Renal pelvis (tissue), 12 donors: ENCODE data around the gene OTUB2. TPM values are rescaled to one million over a fixed set of nuclear protein-coding genes. Genes with fewer than 3 reads are reported as not detected.

Source experiments
- DNase-seq: peaks from one replicate; pipeline ENCODE4 v3.0.0-alpha.2; 2013
- long read RNA-seq, 16 experiments: transcript quantifications; one replicate each; lab custom pipeline, GENCODE V29; 2026
- polyA plus RNA-seq, 3 donors: library from polyadenylated mRNA; unstranded; fragments of 120-200 nt; gene quantifications; one replicate each; pipeline ENCODE4 v1.2.1, GENCODE V29; 2013; ENCODE audit not compliant: insufficient read length in 3 of 3

Gene OTUB2
- 1 to 10 TPM; 4.2 to 4.7 (median 4.7) TPM for polyA plus RNA-seq
- long read RNA-seq, donor 1 = 0 reads
- long read RNA-seq, donor 2, partial matches to known transcripts = 0 of 3 reads
- long read RNA-seq, donor 2, other reads (novel, unspliced or antisense) = 0 of 3 reads
- long read RNA-seq, donor 3, partial matches to known transcripts = 0 of 1 reads
- long read RNA-seq, donor 3, other reads (novel, unspliced or antisense) = 0 of 1 reads
- long read RNA-seq, donor 4 = 0 reads
- long read RNA-seq, donor 5, partial matches to known transcripts = 0 of 1 reads
- long read RNA-seq, donor 5, other reads (novel, unspliced or antisense) = 0 of 1 reads
- long read RNA-seq, donor 6, partial matches to known transcripts = 0 of 4 reads
- long read RNA-seq, donor 6, other reads (novel, unspliced or antisense) = 0 of 4 reads
- long read RNA-seq, donor 7, partial matches to known transcripts = 0 of 3 reads
- long read RNA-seq, donor 7, other reads (novel, unspliced or antisense) = 0 of 3 reads
- long read RNA-seq, donor 8 = 0 reads
- long read RNA-seq, donor 9, partial matches to known transcripts = 273 of 286 reads
- long read RNA-seq, donor 9, other reads (novel, unspliced or antisense) = 13 of 286 reads
- long read RNA-seq, donor 10 = 0 reads
- long read RNA-seq, donor 11, partial matches to known transcripts = 0 of 2 reads
- long read RNA-seq, donor 11, other reads (novel, unspliced or antisense) = 0 of 2 reads
- long read RNA-seq, donor 12, partial matches to known transcripts = 0 of 2 reads
- long read RNA-seq, donor 12, other reads (novel, unspliced or antisense) = 0 of 2 reads
- long read RNA-seq, donor 13 = 0 reads
- long read RNA-seq, donor 14 = 0 reads
- long read RNA-seq, donor 15 = 0 reads
- long read RNA-seq, donor 16 = 0 reads

GRCh38 chr14:94026173-94026888 is at the start of gene OTUB2:
TSS of gene OTUB2 (plus strand) at chr14:94026340. CDS start at chr14:94026538, 198 bp downstream.
- peak; percentile 99 for DNase-seq

GRCh38 chr14:93976477-93977057 is 49.6 kb upstream of the OTUB2 start, which contains the start of gene ASB2:
TSS of gene ASB2 (minus strand) at chr14:93976570. CDS start at chr14:93964539, 12,031 bp downstream.
- no peak for DNase-seq

GRCh38 chr14:93977171-93977570 is 49.0 kb upstream of the OTUB2 start:
- no peak for DNase-seq

- no peak for DNase-seq
These were observed 48.2 kb upstream of the OTUB2 start for GRCh38 chr14:93977790-93978581.

- DNase-seq = no peak
These were observed 47.4 kb upstream of the OTUB2 start for GRCh38 chr14:93978735-93979134.

- no peak for DNase-seq
These were observed 45.5 kb upstream of the OTUB2 start for GRCh38 chr14:93980456-93981201.

GRCh38 chr14:93981316-93982229 is 44.6 kb upstream of the OTUB2 start:
- DNase-seq = no peak

- no peak for DNase-seq
These were observed 43.7 kb upstream of the OTUB2 start for GRCh38 chr14:93982230-93983007.

GRCh38 chr14:93984070-93984469 is 42.1 kb upstream of the OTUB2 start:
- no peak for DNase-seq

- no peak for DNase-seq
These were observed 41.1 kb upstream of the OTUB2 start for GRCh38 chr14:93984987-93985410.

- DNase-seq = peak; percentile 46
These were observed 39.2 kb upstream of the OTUB2 start for GRCh38 chr14:93986955-93987354.

- no peak for DNase-seq
These were observed 38.8 kb upstream of the OTUB2 start for GRCh38 chr14:93987376-93987775.

- DNase-seq = no peak
These were observed 38.2 kb upstream of the OTUB2 start for GRCh38 chr14:93987815-93988476.

GRCh38 chr14:93989939-93990338 is 36.2 kb upstream of the OTUB2 start:
- no peak for DNase-seq

- no peak for DNase-seq
These were observed 34.9 kb upstream of the OTUB2 start for GRCh38 chr14:93991212-93991611.

GRCh38 chr14:93991649-93992048 is 34.5 kb upstream of the OTUB2 start:
- DNase-seq = no peak

GRCh38 chr14:93993382-93993781 is 32.8 kb upstream of the OTUB2 start:
- no peak for DNase-seq
